H9 (cell line): ENCODE data around the gene NEMF. TPM values are rescaled to one million over a fixed set of nuclear protein-coding genes. Genes with fewer than 3 reads are reported as not detected.

Experiments used
- DNase-seq: peaks from one replicate; pipeline ENCODE4 v3.0.0-alpha.2; 2017
- H2AFZ ChIP-seq: one replicate; pipeline ENCODE4 v1.6.1; 2013; ENCODE audit warnings: mild to moderate bottlenecking, low read length, control low read depth, moderate library complexity
- H2AK5ac ChIP-seq: 2 replicates; pipeline ENCODE4 v1.6.1; 2013; ENCODE audit warnings: low read length, control low read depth, mixed read lengths; ENCODE audit not compliant: insufficient read length
- H2BK120ac ChIP-seq: one replicate; pipeline ENCODE4 v1.6.1; 2013; ENCODE audit warnings: low read depth, mild to moderate bottlenecking, low read length, control low read depth, inconsistent platforms; ENCODE audit not compliant: poor library complexity, severe bottlenecking
- H2BK12ac ChIP-seq: 2 replicates; pipeline ENCODE4 v1.6.1; 2013; ENCODE audit warnings: low read length, control low read depth, mixed read lengths, low read depth; ENCODE audit not compliant: insufficient read length
- H2BK15ac ChIP-seq: 2 replicates; pipeline ENCODE4 v1.6.1; 2013; ENCODE audit warnings: low read depth, low read length, control low read depth
- H2BK20ac ChIP-seq: one replicate; pipeline ENCODE4 v1.6.1; 2013; ENCODE audit warnings: low read depth, mild to moderate bottlenecking, low read length, control low read depth, inconsistent platforms; ENCODE audit not compliant: poor library complexity, severe bottlenecking
- H2BK5ac ChIP-seq: 2 replicates; pipeline ENCODE4 v1.6.1; 2013; ENCODE audit warnings: low read length, control low read depth, mixed read lengths; ENCODE audit not compliant: insufficient read length
- H3K14ac ChIP-seq: 2 replicates; pipeline ENCODE4 v1.6.1; 2013; ENCODE audit warnings: low read length, control low read depth; ENCODE audit not compliant: insufficient read depth
- H3K18ac ChIP-seq: 2 replicates; pipeline ENCODE4 v1.6.1; 2013; ENCODE audit warnings: low read depth, mild to moderate bottlenecking, mixed read lengths, low read length, control low read depth; ENCODE audit not compliant: insufficient read length
- H3K23ac ChIP-seq: 2 replicates; pipeline ENCODE4 v1.6.1; 2013; ENCODE audit warnings: low read length, control low read depth, mixed read lengths, low read depth; ENCODE audit not compliant: insufficient read length
- H3K23me2 ChIP-seq: 2 replicates; pipeline ENCODE4 v1.6.1; 2013; ENCODE audit warnings: low read depth, mild to moderate bottlenecking, mixed read lengths, low read length, control low read depth; ENCODE audit not compliant: insufficient read length, poor library complexity, severe bottlenecking
- H3K27ac ChIP-seq: 2 replicates; pipeline ENCODE4 v1.5.1; 2013; ENCODE audit warnings: low read length, control low read depth, mixed read lengths, low read depth; ENCODE audit not compliant: insufficient read length
- H3K27me3 ChIP-seq: 2 replicates; pipeline ENCODE4 v1.6.1; 2013; ENCODE audit warnings: low read length, control low read depth, inconsistent platforms; ENCODE audit not compliant: insufficient read depth
- H3K4ac ChIP-seq: 2 replicates; pipeline ENCODE4 v1.6.1; 2013; ENCODE audit warnings: low read depth, mild to moderate bottlenecking, control low read depth, inconsistent platforms, low read length, moderate library complexity
- H3K4me1 ChIP-seq: 2 replicates; pipeline ENCODE4 v1.6.1; 2013; ENCODE audit warnings: low read length, control low read depth, inconsistent platforms; ENCODE audit not compliant: insufficient read depth
- H3K4me2 ChIP-seq: 2 replicates; pipeline ENCODE4 v1.6.1; 2013; ENCODE audit warnings: low read length, control low read depth, mixed read lengths; ENCODE audit not compliant: insufficient read length, insufficient read depth
- H3K56ac ChIP-seq: 2 replicates; pipeline ENCODE4 v1.6.1; 2013; ENCODE audit warnings: low read depth, mild to moderate bottlenecking, mixed read lengths, low read length, control low read depth; ENCODE audit not compliant: insufficient read length
- H3K79me1 ChIP-seq: 2 replicates; pipeline ENCODE4 v1.6.1; 2013; ENCODE audit warnings: low read depth, mild to moderate bottlenecking, moderate library complexity, low read length, control low read depth, inconsistent platforms; ENCODE audit not compliant: insufficient read depth, poor library complexity, severe bottlenecking
- H3K79me2 ChIP-seq: 2 replicates; pipeline ENCODE4 v1.6.1; 2013; ENCODE audit warnings: low read length, control low read depth, inconsistent platforms; ENCODE audit not compliant: insufficient read depth
- H3K9ac ChIP-seq: 2 replicates; pipeline ENCODE4 v1.6.1; 2013; ENCODE audit warnings: low read length, control low read depth, mixed read lengths; ENCODE audit not compliant: insufficient read length; ENCODE audit errors: extremely low read depth
- H3K9me3 ChIP-seq: one replicate; pipeline ENCODE4 v1.6.1; 2013; ENCODE audit warnings: low read depth, low read length, inconsistent platforms; ENCODE audit not compliant: control insufficient read depth
- H3T11ph ChIP-seq: one replicate; pipeline ENCODE4 v1.6.1; 2013; ENCODE audit warnings: mild to moderate bottlenecking, low read length, control low read depth, inconsistent platforms
- H4K20me1 ChIP-seq: one replicate; pipeline ENCODE4 v1.6.1; 2013; ENCODE audit not compliant: control insufficient read depth, insufficient read length, insufficient read depth
- H4K5ac ChIP-seq: 2 replicates; pipeline ENCODE4 v1.6.1; 2013; ENCODE audit warnings: low read depth, mild to moderate bottlenecking, mixed read lengths, low read length, control low read depth; ENCODE audit not compliant: insufficient read length
- H4K8ac ChIP-seq: replicated peaks from 2 replicates; pipeline ENCODE4 v1.6.1; 2013; ENCODE audit warnings: low read length, control low read depth, mixed read lengths, low read depth; ENCODE audit not compliant: insufficient read length
- H4K91ac ChIP-seq: 2 replicates; pipeline ENCODE4 v1.6.1; 2013; ENCODE audit warnings: low read depth, mild to moderate bottlenecking, moderate library complexity, mixed read lengths, low read length, control low read depth; ENCODE audit not compliant: insufficient read length
- H3K27ac Mint-ChIP-seq, 3 experiments: 2 replicates in 2 of 3; 3 replicates in 1 of 3; pipeline ENCODE4 v1.8.0; 2020 to 2021; ENCODE audit warnings: mixed read lengths in 3 of 3, mild to moderate bottlenecking in 1 of 3, moderate library complexity in 1 of 3
- H3K27me3 Mint-ChIP-seq: 2 replicates; pipeline ENCODE4 v1.8.0; 2021; ENCODE audit warnings: low read depth, mild to moderate bottlenecking, moderate library complexity, mixed read lengths
- H3K36me3 Mint-ChIP-seq, 3 experiments: 2 replicates in 2 of 3; 3 replicates in 1 of 3; pipeline ENCODE4 v1.8.0; 2020 to 2021; ENCODE audit warnings: low read depth in 3 of 3, mixed read lengths in 3 of 3; ENCODE audit not compliant: insufficient read depth in 1 of 3
- H3K4me1 Mint-ChIP-seq, 2 experiments: 2 replicates each; pipeline ENCODE4 v1.8.0; 2020; ENCODE audit warnings: mixed read lengths in 2 of 2
- H3K4me3 Mint-ChIP-seq, 2 experiments: 2 replicates in 1 of 2; 3 replicates in 1 of 2; pipeline ENCODE4 v1.8.0; 2020 to 2021; ENCODE audit warnings: mild to moderate bottlenecking in 2 of 2, mixed read lengths in 2 of 2, moderate library complexity in 1 of 2
- H3K9me3 Mint-ChIP-seq, 2 experiments: 2 replicates in 1 of 2; 3 replicates in 1 of 2; pipeline ENCODE4 v1.8.0; 2020; ENCODE audit warnings: mild to moderate bottlenecking in 2 of 2, mixed read lengths in 2 of 2, moderate library complexity in 1 of 2
- CTCF ChIP-seq: fragments of 200-600 bp; sonication (generic); conservative IDR thresholded peaks from 3 replicates; pipeline ENCODE4 v1.8.0; 2021; ENCODE audit warnings: antibody characterized with exemption, mild to moderate bottlenecking
- WGBS: extraction: QIAGEN DNeasy Blood & Tissue Kit; methylation state at CpG from one replicate; pipeline ENCODE4 v1.1.7; 2013; ENCODE audit warnings: missing lambda C conversion rate, low lambda C conversion rate, mixed read lengths; ENCODE audit not compliant: insufficient read length; ENCODE audit errors: extremely low coverage; 5-methylcytosine and 5-hydroxymethylcytosine counted together
- total RNA-seq: library from RNA; stranded (reverse); gene quantifications from 2 replicates; pipeline ENCODE4 v1.2.1, GENCODE V29; 2021

The NEMF gene
- total RNA-seq, 1 experiment from 2014 or later, result 57.4 TPM

DNA sequence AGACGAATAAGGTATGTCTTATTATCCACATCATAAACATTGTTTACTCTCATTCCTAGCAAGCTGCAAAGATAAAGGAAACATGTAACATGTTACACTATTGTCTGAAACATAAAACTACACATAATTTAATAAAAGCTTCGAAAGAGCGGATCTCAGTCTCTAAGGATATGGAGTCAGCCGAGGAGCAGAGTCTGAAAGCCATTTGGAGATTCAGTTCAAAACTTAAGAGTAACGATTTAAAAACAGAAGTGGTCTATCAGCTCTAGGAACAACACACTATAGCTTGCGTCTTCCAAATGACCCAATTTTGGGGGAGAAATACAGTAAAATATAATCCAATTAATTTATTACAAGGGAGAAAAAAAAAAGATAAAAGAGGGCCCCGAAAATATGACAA lies 775 bp downstream of the NEMF start:
- WGBS, result no CpG with 5 or more reads among the region's 7 CpGs
- H2AFZ ChIP-seq, result no peak overlapping the region
- no peaks in the 10 kb centered on the region for H3K79me1 ChIP-seq

More for the DNA sequence above, 775 bp downstream of the NEMF start:
- no peak overlapping the region for H4K5ac ChIP-seq
- H2BK120ac ChIP-seq, result no peak overlapping the region
- H3K27ac ChIP-seq, result no peak overlapping the region
- H3K18ac ChIP-seq, result no peak overlapping the region
- H3K14ac ChIP-seq, result no peak overlapping the region
- H3K27me3 ChIP-seq, result no peaks in the 10 kb centered on the region
- no peak overlapping the region for H2BK12ac ChIP-seq
- H2BK20ac ChIP-seq, result no peak overlapping the region
- no peak overlapping the region for H3K4ac ChIP-seq
- H3K4me1 ChIP-seq, result no peaks in the 10 kb centered on the region
- H3K9ac ChIP-seq, result peak overlapping the region; percentile 78
- Mint-ChIP-seq H3K4me3 (peak overlapping the region; percentile 97 to 98), H3K27ac (peak overlapping the region in 2 of 3 experiments; percentile 99 to 100; a peak in 4 of 7 replicates), H3K9me3 (no peaks in the 10 kb centered on the region; a peak in 2 of 5 replicates), H3K36me3 (peaks cover 17 to 29% (median 23%) of the 10 kb centered on the region in 3 experiments), H3K4me1 (peaks cover 8 to 11% of the 10 kb centered on the region in 2 experiments), H3K27me3 (peaks cover 4% of the 10 kb centered on the region; the same call in 1 of the 2 replicates)
- H3K23me2 ChIP-seq, result no peaks in the 10 kb centered on the region
- no peak for DNase-seq
- H2BK5ac ChIP-seq, result no peak overlapping the region
- no peak for TF ChIP-seq CTCF
- H3T11ph ChIP-seq, result no peak overlapping the region
- H4K8ac ChIP-seq, result no peak overlapping the region
- H2BK15ac ChIP-seq, result no peak overlapping the region
- H3K4me2 ChIP-seq, result peak overlapping the region; percentile 50
- no peak overlapping the region for H2AK5ac ChIP-seq
- H3K9me3 ChIP-seq, result no peaks in the 10 kb centered on the region
- no peaks in the 10 kb centered on the region for H4K20me1 ChIP-seq
- no peak overlapping the region for H3K23ac ChIP-seq
- peaks cover 4% of the 10 kb centered on the region; the same call in 1 of the 2 replicates for H3K79me2 ChIP-seq
- no peak overlapping the region for H4K91ac ChIP-seq
- H3K56ac ChIP-seq, result no peak overlapping the region
